Astrocyte (in vitro differentiated cells and primary cell): ENCODE measurements around the gene GPHN. TPM values are rescaled to one million over a fixed set of nuclear protein-coding genes. Genes with fewer than 3 reads are reported as not detected.

Source experiments
- DNase-seq: peaks from one replicate; pipeline ENCODE4 v3.0.0-alpha.2; 2010; ENCODE audit warnings: low read depth
- FAIRE-seq: peaks from 2 replicates; lab custom pipeline; 2011; peaks lifted over from hg19 to GRCh38; lab: Jason Lieb, UNC
- H2AFZ ChIP-seq: 2 replicates; pipeline ENCODE4 v1.6.0; 2012; ENCODE audit warnings: low read depth, low read length, inconsistent platforms
- H3K27ac ChIP-seq: 2 replicates; pipeline ENCODE4 v1.5.1; 2011; ENCODE audit warnings: low read depth, low read length, inconsistent platforms
- H3K27me3 ChIP-seq: 2 replicates; pipeline ENCODE4 v1.6.0; 2011; ENCODE audit warnings: low read length, inconsistent platforms; ENCODE audit not compliant: insufficient read depth
- H3K36me3 ChIP-seq: 2 replicates; pipeline ENCODE4 v1.5.1; 2011; ENCODE audit warnings: low read length, inconsistent platforms; ENCODE audit not compliant: insufficient read depth
- H3K4me1 ChIP-seq: 2 replicates; pipeline ENCODE4 v1.5.1; 2011; ENCODE audit warnings: low read length, inconsistent platforms; ENCODE audit not compliant: insufficient read depth
- H3K4me2 ChIP-seq: 2 replicates; pipeline ENCODE4 v1.6.0; 2012; ENCODE audit warnings: low read length, inconsistent platforms
- H3K4me3 ChIP-seq: 2 replicates; pipeline ENCODE4 v1.5.1; 2011; ENCODE audit warnings: low read depth, mild to moderate bottlenecking, low read length, inconsistent platforms; ENCODE audit not compliant: insufficient read depth
- H3K79me2 ChIP-seq: 2 replicates; pipeline ENCODE4 v1.6.0; 2012; ENCODE audit warnings: mild to moderate bottlenecking, low read length, inconsistent platforms; ENCODE audit not compliant: insufficient read depth
- H3K9ac ChIP-seq: 2 replicates; pipeline ENCODE4 v1.6.0; 2012; ENCODE audit warnings: mild to moderate bottlenecking, low read length, inconsistent platforms
- H3K9me3 ChIP-seq: 2 replicates; pipeline ENCODE4 v1.5.1; 2012; ENCODE audit warnings: low read depth, mild to moderate bottlenecking, low read length, inconsistent platforms; ENCODE audit not compliant: insufficient read depth
- H4K20me1 ChIP-seq: 2 replicates; pipeline ENCODE4 v1.6.0; 2012; ENCODE audit warnings: low read length, inconsistent platforms; ENCODE audit not compliant: insufficient read depth
- H3K27ac Mint-ChIP-seq: one replicate; pipeline ENCODE4 v1.8.0; 2021; ENCODE audit warnings: mild to moderate bottlenecking, mixed read lengths; ENCODE audit not compliant: unreplicated experiment
- H3K27me3 Mint-ChIP-seq: one replicate; pipeline ENCODE4 v1.8.0; 2021; ENCODE audit warnings: low read depth, mixed read lengths; ENCODE audit not compliant: unreplicated experiment
- H3K36me3 Mint-ChIP-seq: one replicate; pipeline ENCODE4 v1.8.0; 2021; ENCODE audit warnings: low read depth, mixed read lengths; ENCODE audit not compliant: unreplicated experiment
- H3K4me1 Mint-ChIP-seq: one replicate; pipeline ENCODE4 v1.8.0; 2021; ENCODE audit warnings: low read depth, mixed read lengths; ENCODE audit not compliant: unreplicated experiment
- H3K4me3 Mint-ChIP-seq: one replicate; pipeline ENCODE4 v1.8.0; 2021; ENCODE audit warnings: mild to moderate bottlenecking, moderate library complexity, mixed read lengths; ENCODE audit not compliant: unreplicated experiment
- H3K9me3 Mint-ChIP-seq: one replicate; pipeline ENCODE4 v1.8.0; 2021; ENCODE audit warnings: mild to moderate bottlenecking, mixed read lengths; ENCODE audit not compliant: unreplicated experiment
- EZH2 ChIP-seq: IDR thresholded peaks from 2 replicates; pipeline ENCODE4 v1.6.1; 2012; ENCODE audit warnings: mild to moderate bottlenecking, low read length, inconsistent platforms; ENCODE audit not compliant: insufficient read depth
- total RNA-seq: library from RNA; stranded (reverse); gene quantifications from 2 replicates; pipeline ENCODE4 v1.2.1, GENCODE V29; 2021
- TF ChIP-seq, protein P1 (sequence below): IDR thresholded peaks from 2 replicates; pipeline ENCODE4 v1.5.1; 2011; ENCODE audit warnings: low read depth, mild to moderate bottlenecking, inconsistent platforms, low read length, moderate library complexity; ENCODE audit not compliant: insufficient read depth

The GPHN gene
- total RNA-seq, 1 donor from 2014 or later = 6.9 TPM

DNA sequence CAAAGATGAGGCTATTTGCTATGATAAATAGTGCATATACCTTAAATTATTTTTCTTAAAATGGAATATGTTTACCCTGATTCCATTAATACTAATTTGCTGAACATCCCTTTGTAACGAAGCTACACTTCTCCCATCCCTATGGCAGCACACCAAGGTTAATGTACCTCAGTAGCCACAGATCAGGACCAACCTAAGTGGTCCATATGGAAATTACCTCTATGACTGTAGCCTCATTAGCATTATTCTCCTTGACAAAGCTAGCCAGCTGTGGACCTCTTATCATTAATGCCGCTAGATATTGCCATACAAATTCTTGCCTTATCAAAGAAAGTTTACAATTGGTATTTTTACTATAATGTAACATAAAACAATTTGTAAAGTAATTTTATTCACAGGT lies 604.4 kb downstream of the GPHN start:
- FAIRE-seq = no peak
- H3K27ac Mint-ChIP-seq = no peak overlapping the region

GRCh38 chr14:67127174-67127573 lies 619.2 kb downstream of the GPHN start:
- peaks cover 3% of the 10 kb centered on the region for H3K36me3 ChIP-seq
- no peak overlapping the region for H3K9ac ChIP-seq
- H3K4me3 Mint-ChIP-seq = no peak overlapping the region
- H3K27me3 ChIP-seq = no peaks in the 10 kb centered on the region
- no peak overlapping the region for H2AFZ ChIP-seq
- H3K27ac ChIP-seq = no peak overlapping the region
- no peaks in the 10 kb centered on the region for H3K4me1 ChIP-seq
- H3K4me3 ChIP-seq = no peak overlapping the region
- no peaks in the 10 kb centered on the region for H3K9me3 ChIP-seq
- H3K27ac Mint-ChIP-seq = no peak overlapping the region
- DNase-seq (no peak), FAIRE-seq (no peak)
- H3K27me3 Mint-ChIP-seq = no peaks in the 10 kb centered on the region
- H3K4me1 Mint-ChIP-seq = no peaks in the 10 kb centered on the region
- H3K36me3 Mint-ChIP-seq = no peaks in the 10 kb centered on the region
- H3K4me2 ChIP-seq = no peak overlapping the region
- H4K20me1 ChIP-seq = no peaks in the 10 kb centered on the region
- H3K9me3 Mint-ChIP-seq = no peaks in the 10 kb centered on the region
- TF ChIP-seq, protein P1, sequence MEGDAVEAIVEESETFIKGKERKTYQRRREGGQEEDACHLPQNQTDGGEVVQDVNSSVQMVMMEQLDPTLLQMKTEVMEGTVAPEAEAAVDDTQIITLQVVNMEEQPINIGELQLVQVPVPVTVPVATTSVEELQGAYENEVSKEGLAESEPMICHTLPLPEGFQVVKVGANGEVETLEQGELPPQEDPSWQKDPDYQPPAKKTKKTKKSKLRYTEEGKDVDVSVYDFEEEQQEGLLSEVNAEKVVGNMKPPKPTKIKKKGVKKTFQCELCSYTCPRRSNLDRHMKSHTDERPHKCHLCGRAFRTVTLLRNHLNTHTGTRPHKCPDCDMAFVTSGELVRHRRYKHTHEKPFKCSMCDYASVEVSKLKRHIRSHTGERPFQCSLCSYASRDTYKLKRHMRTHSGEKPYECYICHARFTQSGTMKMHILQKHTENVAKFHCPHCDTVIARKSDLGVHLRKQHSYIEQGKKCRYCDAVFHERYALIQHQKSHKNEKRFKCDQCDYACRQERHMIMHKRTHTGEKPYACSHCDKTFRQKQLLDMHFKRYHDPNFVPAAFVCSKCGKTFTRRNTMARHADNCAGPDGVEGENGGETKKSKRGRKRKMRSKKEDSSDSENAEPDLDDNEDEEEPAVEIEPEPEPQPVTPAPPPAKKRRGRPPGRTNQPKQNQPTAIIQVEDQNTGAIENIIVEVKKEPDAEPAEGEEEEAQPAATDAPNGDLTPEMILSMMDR = no peak
- no peak for TF ChIP-seq EZH2
- H3K79me2 ChIP-seq = no peaks in the 10 kb centered on the region

More for the DNA sequence above, 604.4 kb downstream of the GPHN start:
- Histone ChIP-seq H3K79me2 (no peaks in the 10 kb centered on the region), H2AFZ (no peak overlapping the region), H3K9me3 (no peaks in the 10 kb centered on the region), H3K4me1 (no peaks in the 10 kb centered on the region), H4K20me1 (no peaks in the 10 kb centered on the region), H3K4me3 (no peak overlapping the region), H3K36me3 (no peaks in the 10 kb centered on the region), H3K4me2 (no peak overlapping the region), H3K9ac (no peak overlapping the region), H3K27ac (no peak overlapping the region), H3K27me3 (no peaks in the 10 kb centered on the region)
- TF ChIP-seq, protein P1 = no peak
- Mint-ChIP-seq H3K4me3 (no peak overlapping the region), H3K27me3 (no peaks in the 10 kb centered on the region), H3K9me3 (no peaks in the 10 kb centered on the region), H3K4me1 (no peaks in the 10 kb centered on the region), H3K36me3 (no peaks in the 10 kb centered on the region)
- DNase-seq = no peak

DNA sequence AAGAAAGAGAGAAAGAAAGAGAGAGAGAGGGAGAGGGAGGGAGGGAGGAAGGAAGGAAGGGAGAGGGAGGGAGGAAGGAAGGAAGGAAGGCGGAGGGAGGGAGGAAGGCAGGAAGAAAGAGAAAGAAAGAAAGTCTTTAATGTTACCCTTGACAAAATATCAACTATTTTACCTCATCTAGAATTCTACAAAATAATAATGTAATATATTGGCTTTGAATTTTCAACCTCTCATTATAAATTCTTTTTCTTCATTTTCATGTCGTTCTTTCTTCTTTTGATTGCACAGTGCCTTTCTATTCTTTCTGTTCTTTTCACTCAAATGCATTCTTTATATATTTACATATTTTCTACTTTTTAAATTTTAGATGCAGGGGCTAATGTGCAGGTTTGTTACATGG lies 621.8 kb downstream of the GPHN start:
- Histone ChIP-seq H3K79me2 (no peaks in the 10 kb centered on the region), H3K4me2 (no peak overlapping the region), H3K36me3 (no peaks in the 10 kb centered on the region), H3K9me3 (no peaks in the 10 kb centered on the region), H3K4me1 (no peaks in the 10 kb centered on the region), H3K9ac (no peak overlapping the region), H2AFZ (no peak overlapping the region), H3K27me3 (no peaks in the 10 kb centered on the region), H3K27ac (no peak overlapping the region), H3K4me3 (no peak overlapping the region), H4K20me1 (no peaks in the 10 kb centered on the region)
- no peak overlapping the region for H3K27ac Mint-ChIP-seq
- no peak overlapping the region for H3K4me3 Mint-ChIP-seq
- FAIRE-seq = no peak
- no peaks in the 10 kb centered on the region for H3K9me3 Mint-ChIP-seq
- H3K36me3 Mint-ChIP-seq = no peaks in the 10 kb centered on the region
- TF ChIP-seq, protein P1 = no peak
- no peak for TF ChIP-seq EZH2
- no peaks in the 10 kb centered on the region for H3K4me1 Mint-ChIP-seq
- no peaks in the 10 kb centered on the region for H3K27me3 Mint-ChIP-seq
- DNase-seq = no peak
